Stomach (tissue), 9 donors: ENCODE results near the gene GC. TPM values are rescaled to one million over a fixed set of nuclear protein-coding genes. Genes with fewer than 3 reads are reported as not detected.
A peak's percentile ranks its signal among the peaks of the same experiment; 100 is the strongest.

Source experiments
- DNase-seq, 2 donors: peaks; one replicate each; pipeline versions ENCODE4 v3.0.0 to v3.0.0-alpha.2; 2013 to 2019
- H3K27ac ChIP-seq, 5 donors: fragments of 200-600 bp in 4 of 5; sonication (generic) in 4 of 5; one replicate each; pipeline ENCODE4 v1.5.1; 2013 to 2019; ENCODE audit warnings: mild to moderate bottlenecking in 1 of 5, moderate library complexity in 1 of 5
- H3K27me3 ChIP-seq, 3 donors: fragments of 200-600 bp; sonication (generic); one replicate each; pipeline ENCODE4 v1.5.1; 2017 to 2019; ENCODE audit warnings: mixed run types in 1 of 3
- H3K36me3 ChIP-seq, 4 donors: fragments of 200-600 bp; sonication (generic); 1 replicate in 3 of 4; 2 replicates in 1 of 4; pipeline ENCODE4 v1.5.1; 2016 to 2019
- H3K4me1 ChIP-seq, 4 donors: fragments of 200-600 bp; sonication (generic); one replicate each; pipeline ENCODE4 v1.5.1; 2016 to 2019
- H3K4me3 ChIP-seq, 4 donors: fragments of 200-600 bp; sonication (generic) in 3 of 4; one replicate each; pipeline ENCODE4 v1.5.1; 2016 to 2019; ENCODE audit warnings: mild to moderate bottlenecking in 1 of 4
- H3K9me3 ChIP-seq, 4 donors: fragments of 200-600 bp; sonication (generic); one replicate each; pipeline ENCODE4 v1.5.1; 2016 to 2019
- CTCF ChIP-seq, 7 experiments: fragments of 450-650 bp in 4 of 7; fragments of 200-600 bp in 3 of 7; sonication (generic) in 3 of 7; IDR thresholded peaks; one replicate each; pipeline ENCODE4 v1.5.1; 2016 to 2019; ENCODE audit warnings: antibody characterized with exemption in 7 of 7, control low read depth in 2 of 7, mild to moderate bottlenecking in 1 of 7
- EP300 ChIP-seq: sonication (generic); formaldehyde crosslinking; IDR thresholded peaks from one replicate; pipeline ENCODE4 v1.6.1; 2017; ENCODE audit warnings: antibody characterized with exemption
- POLR2A ChIP-seq, 4 donors: fragments of 450-650 bp; IDR thresholded peaks; one replicate each; pipeline ENCODE4 v1.6.1; 2016; ENCODE audit warnings: antibody characterized with exemption in 4 of 4, control low read depth in 2 of 4, mild to moderate bottlenecking in 1 of 4, moderate library complexity in 1 of 4
- POLR2AphosphoS5 ChIP-seq, 3 donors: sonication (generic); formaldehyde crosslinking; IDR thresholded peaks; one replicate each; pipeline ENCODE4 v1.6.1; 2016; ENCODE audit warnings: antibody characterized with exemption in 3 of 3
- WGBS, 5 donors: extraction: QIAGEN DNeasy Blood & Tissue Kit in 3 of 5; methylation state at CpG; one replicate each; pipeline versions ENCODE4 v1.1.5 to v1.1.7; 2013 to 2018; 5-methylcytosine and 5-hydroxymethylcytosine counted together
- intact Hi-C: fragments of 100-400 bp; cut with DNase I; formaldehyde crosslinking; loops from one replicate; pipeline ENCODE4 v1.15.1; 2023; ENCODE audit warnings: low total_unique reads
- polyA plus RNA-seq, 3 donors: library from polyadenylated mRNA; stranded (reverse); fragments of 200-250 nt; gene quantifications; one replicate each; pipeline ENCODE4 v1.2.3, GENCODE V29; 2013
- small RNA-seq, 4 donors: library from RNA; depleted of rRNA; stranded (forward); fragments of <200 nt; gene quantifications; one replicate each; pipeline ENCODE3, GENCODE V24; 2016
- total RNA-seq, 5 donors: library from RNA; depleted of rRNA; stranded (reverse); fragments of >200 nt; gene quantifications; one replicate each; pipeline versions ENCODE4 v1.1.0 to v1.2.3, GENCODE V29; 2014 to 2016
- donor health status: healthy with polysubstance abuse.
- donor health status: Bipolar disorder and iron deficiency.
- donor health status: healthy.

Gene GC
- total and polyA plus RNA-seq, 8 donors, result 2.8 to 14.5 (median 8.2) TPM; not detected in 3

- no peaks in the 10 kb centered on the region for H3K9me3 ChIP-seq
- H3K27me3 ChIP-seq, result no peaks in the 10 kb centered on the region
- H3K4me1 ChIP-seq, result peaks cover 0 to 10% (median 0%) of the 10 kb centered on the region in 4 donors
- H3K4me3 ChIP-seq, result no peak overlapping the region
- no peak for DNase-seq
- no peak for TF ChIP-seq CTCF (IDR thresholded peaks at IDR 0.05)
- no peak for TF ChIP-seq EP300
- TF ChIP-seq POLR2AphosphoS5 (IDR thresholded peaks at IDR 0.05), result no peak
- no peak for TF ChIP-seq POLR2A (IDR thresholded peaks at IDR 0.05)
- intact Hi-C loops, result no loop called here
- H3K27ac ChIP-seq, result no peak overlapping the region
- H3K36me3 ChIP-seq, result no peaks in the 10 kb centered on the region
- WGBS, 5 donors, result 69 to 85% (median 79%) methylated on average over 1 of the region's 1 CpG
Observed at GRCh38 chr4:71692963-71693362, 90.9 kb downstream of the GC start.

GRCh38 chr4:71692198-71692597, 91.7 kb downstream of the GC start:
- no peaks in the 10 kb centered on the region for H3K36me3 ChIP-seq
- intact Hi-C loops, result no loop called here
- no peak overlapping the region for H3K4me3 ChIP-seq
- WGBS, 5 donors, result 23 to 57% (median 36%) methylated on average over 2 of the region's 2 CpGs
- H3K9me3 ChIP-seq, result no peaks in the 10 kb centered on the region
- peak overlapping the region in 3 of 5 donors; percentile 4 to 38 (median 32) for H3K27ac ChIP-seq
- DNase-seq, result no peak
- no peak for TF ChIP-seq EP300
- TF ChIP-seq CTCF (IDR thresholded peaks at IDR 0.05), result no peak
- no peak for TF ChIP-seq POLR2A (IDR thresholded peaks at IDR 0.05)
- TF ChIP-seq POLR2AphosphoS5 (IDR thresholded peaks at IDR 0.05), result no peak
- H3K27me3 ChIP-seq, result no peaks in the 10 kb centered on the region
- peaks cover 0 to 13% (median 1%) of the 10 kb centered on the region in 4 donors for H3K4me1 ChIP-seq

Small RNAs within 50 kb of the gene (small RNA-seq; reads per million reads assigned to genes)
- gene RNA5SP163, result 0 reads per million in 4 donors

Other genes starting within 250 kb of the GC start
- gene NPFFR2, start 247.9 kb upstream of the GC start, total RNA-seq, result under 1 TPM in 2 of 5 donors, not detected in 3; 0.29 to 0.55 TPM
- not detected for gene NPFFR2, start 247.9 kb upstream of the GC start, polyA plus RNA-seq